Chondrocyte (in vitro differentiated cells): ENCODE results near the gene RUFY1. TPM values are rescaled to one million over a fixed set of nuclear protein-coding genes. Genes with fewer than 3 reads are reported as not detected.

ENCODE experiments used
- DNase-seq: peaks from one replicate; pipeline ENCODE4 v3.0.0; 2021; ENCODE audit warnings: mixed read lengths, low spot score
- H3K27ac Mint-ChIP-seq: one replicate; pipeline ENCODE4 v1.8.0; 2021; ENCODE audit warnings: mild to moderate bottlenecking, moderate library complexity, mixed read lengths; ENCODE audit not compliant: unreplicated experiment
- H3K27me3 Mint-ChIP-seq: 2 replicates; pipeline ENCODE4 v1.8.0; 2021; ENCODE audit warnings: low read depth, mixed read lengths
- H3K36me3 Mint-ChIP-seq: 2 replicates; pipeline ENCODE4 v1.8.0; 2021; ENCODE audit warnings: low read depth, mixed read lengths
- H3K4me1 Mint-ChIP-seq: 2 replicates; pipeline ENCODE4 v1.8.0; 2021; ENCODE audit warnings: low read depth, mild to moderate bottlenecking, mixed read lengths
- H3K4me3 Mint-ChIP-seq: one replicate; pipeline ENCODE4 v1.8.0; 2021; ENCODE audit warnings: mild to moderate bottlenecking, moderate library complexity, mixed read lengths; ENCODE audit not compliant: unreplicated experiment
- H3K9me3 Mint-ChIP-seq: 2 replicates; pipeline ENCODE4 v1.8.0; 2021; ENCODE audit warnings: low read depth, mixed read lengths
- CTCF ChIP-seq: fragments of 200-600 bp; sonication (generic); IDR thresholded peaks from 2 replicates; pipeline ENCODE4 v1.5.0; 2021; ENCODE audit warnings: antibody characterized with exemption, mild to moderate bottlenecking, moderate library complexity
- total RNA-seq: library from RNA; stranded (reverse); gene quantifications from 3 replicates; pipeline ENCODE4 v1.2.1, GENCODE V29; 2021

Gene RUFY1
- total RNA-seq, 1 donor from 2014 or later = 36.9 TPM

- Mint-ChIP-seq H3K27ac (peak overlapping the region; percentile 61), H3K4me1 (no peaks in the 10 kb centered on the region), H3K9me3 (no peaks in the 10 kb centered on the region), H3K36me3 (peaks cover 29% of the 10 kb centered on the region), H3K4me3 (no peak overlapping the region), H3K27me3 (no peaks in the 10 kb centered on the region)
- TF ChIP-seq CTCF = no peak
- DNase-seq = no peak
Observed at GRCh38 chr5:179599973-179600372, 49.6 kb downstream of the RUFY1 start.

GRCh38 chr5:179601871-179602625, 51.7 kb downstream of the RUFY1 start:
- no peaks in the 10 kb centered on the region for H3K9me3 Mint-ChIP-seq
- H3K27ac Mint-ChIP-seq = no peak overlapping the region
- H3K4me3 Mint-ChIP-seq = no peak overlapping the region
- H3K27me3 Mint-ChIP-seq = no peaks in the 10 kb centered on the region
- TF ChIP-seq CTCF = no peak
- no peak for DNase-seq
- no peaks in the 10 kb centered on the region for H3K4me1 Mint-ChIP-seq
- H3K36me3 Mint-ChIP-seq = peaks cover 20% of the 10 kb centered on the region

GRCh38 chr5:179603308-179603707, 53.0 kb downstream of the RUFY1 start:
- Mint-ChIP-seq H3K36me3 (peaks cover 20% of the 10 kb centered on the region), H3K27ac (no peak overlapping the region), H3K4me1 (no peaks in the 10 kb centered on the region), H3K27me3 (no peaks in the 10 kb centered on the region), H3K9me3 (no peaks in the 10 kb centered on the region), H3K4me3 (no peak overlapping the region)
- no peak for TF ChIP-seq CTCF
- DNase-seq = no peak

- H3K4me1 Mint-ChIP-seq = peaks cover 9% of the 10 kb centered on the region
- peak overlapping the region; percentile 68 for H3K27ac Mint-ChIP-seq
- no peaks in the 10 kb centered on the region for H3K9me3 Mint-ChIP-seq
- H3K4me3 Mint-ChIP-seq = no peak overlapping the region
- peaks cover 21% of the 10 kb centered on the region for H3K36me3 Mint-ChIP-seq
- no peaks in the 10 kb centered on the region for H3K27me3 Mint-ChIP-seq
- no peak for DNase-seq
- TF ChIP-seq CTCF = no peak
Observed at GRCh38 chr5:179605026-179605833, 54.9 kb downstream of the RUFY1 start.

GRCh38 chr5:179606071-179606909, 55.9 kb downstream of the RUFY1 start:
- Mint-ChIP-seq H3K4me3 (no peak overlapping the region), H3K27ac (no peak overlapping the region), H3K4me1 (peaks cover 15% of the 10 kb centered on the region), H3K9me3 (no peaks in the 10 kb centered on the region), H3K27me3 (no peaks in the 10 kb centered on the region), H3K36me3 (peaks cover 27% of the 10 kb centered on the region)
- no peak for TF ChIP-seq CTCF
- no peak for DNase-seq
